ENCODE results near the gene DIAPH2.

Gene DIAPH2

GRCh38 chrX:97517763-97518162, 833.1 kb downstream of the DIAPH2 start:
- no peak for FAIRE-seq

- no peak for FAIRE-seq
Measured at GRCh38 chrX:97522307-97522706, 837.7 kb downstream of the DIAPH2 start.

GRCh38 chrX:97524340-97524739, 839.7 kb downstream of the DIAPH2 start:
- no peak for FAIRE-seq

- FAIRE-seq = no peak
Measured at GRCh38 chrX:97524997-97525396, 840.4 kb downstream of the DIAPH2 start.

- no peak for FAIRE-seq
Measured at GRCh38 chrX:97525981-97526380, 841.3 kb downstream of the DIAPH2 start.

- no peak for FAIRE-seq
Measured at GRCh38 chrX:97527725-97528124, 843.1 kb downstream of the DIAPH2 start.

- no peak for FAIRE-seq
Measured at GRCh38 chrX:97529536-97530200, 845.0 kb downstream of the DIAPH2 start.

- FAIRE-seq = no peak
Measured at GRCh38 chrX:97531825-97532224, 847.2 kb downstream of the DIAPH2 start.

- FAIRE-seq = no peak
Measured at GRCh38 chrX:97538745-97539144, 854.1 kb downstream of the DIAPH2 start.

- FAIRE-seq = no peak
Measured at GRCh38 chrX:97539970-97540519, 855.4 kb downstream of the DIAPH2 start.

- FAIRE-seq = no peak
Measured at GRCh38 chrX:97547877-97548578, 863.4 kb downstream of the DIAPH2 start.

GRCh38 chrX:97551821-97552220, 867.2 kb downstream of the DIAPH2 start:
- FAIRE-seq = no peak

GRCh38 chrX:97553833-97554232, 869.2 kb downstream of the DIAPH2 start:
- no peak for FAIRE-seq

GRCh38 chrX:97556359-97556758, 871.7 kb downstream of the DIAPH2 start:
- FAIRE-seq = no peak

GRCh38 chrX:97563531-97564133, 879.0 kb downstream of the DIAPH2 start:
- no peak for FAIRE-seq

- FAIRE-seq = no peak
Measured at GRCh38 chrX:97564496-97564895, 879.9 kb downstream of the DIAPH2 start.

GRCh38 chrX:97587171-97587570, 902.5 kb downstream of the DIAPH2 start:
- FAIRE-seq = no peak

- no peak for FAIRE-seq
Measured at GRCh38 chrX:97594646-97595224, 910.1 kb downstream of the DIAPH2 start.

- no peak for FAIRE-seq
Measured at GRCh38 chrX:97597954-97598353, 913.3 kb downstream of the DIAPH2 start.

GRCh38 chrX:97602465-97603258, 918.0 kb downstream of the DIAPH2 start:
- no peak for FAIRE-seq

GRCh38 chrX:97605271-97605670, 920.6 kb downstream of the DIAPH2 start:
- no peak for FAIRE-seq

GRCh38 chrX:97609357-97609756, 924.7 kb downstream of the DIAPH2 start:
- FAIRE-seq = no peak

- no peak for FAIRE-seq
Measured at GRCh38 chrX:97609938-97610337, 925.3 kb downstream of the DIAPH2 start.

Data from endometrium (tissue), 2 donors.